HCT116 (cell line): ENCODE results near the gene ATAD2B. TPM values are rescaled to one million over a fixed set of nuclear protein-coding genes. Genes with fewer than 3 reads are reported as not detected.

ENCODE experiments used
- ATAC-seq: fragments of 200-7000 bp; cut with Tn5 transposase; 2 replicates; pipeline ENCODE4 v1.9.1; 2020; ENCODE audit warnings: mild to moderate bottlenecking, moderate library complexity
- BruUV-seq: library from RNA; stranded (reverse); fragments of 400-500 nt; replicated peaks from 2 replicates; lab custom pipeline; 2021; lab: Mats Ljungman, UMichigan
- CTCF ChIA-PET: fragments of 300-600 bp; sonication (Branson Sonifier 250); formaldehyde crosslinking; loops from one replicate; lab custom pipeline; 2021; ENCODE audit warnings: antibody characterized with exemption; lab: Charles Lee
- POLR2A ChIA-PET: fragments of 300-600, 350-600 bp; sonication (Branson Sonifier 250); formaldehyde crosslinking; loops from one replicate; lab custom pipeline; 2021; ENCODE audit warnings: antibody characterized with exemption; lab: Charles Lee
- RAD21 ChIA-PET, 2 experiments: fragments of 300-600 bp; sonication (Branson Sonifier 250); formaldehyde crosslinking; loops; one replicate each; lab custom pipeline; 2023; ENCODE audit warnings: low total read pairs in 2 of 2; ENCODE audit not compliant: uncharacterized antibody in 2 of 2, unreplicated experiment in 2 of 2, low non-redundant PET in 1 of 2; lab: Charles Lee
- DNase-seq: peaks from one replicate; pipeline ENCODE4 v3.0.0-alpha.2; 2010; ENCODE audit warnings: low read depth, low spot score
- H2AFZ ChIP-seq: fragments of 200-600 bp; shearing (Covaris generic), sonication (generic); 2 replicates; pipeline ENCODE4 v1.6.1; 2017; ENCODE audit warnings: low read depth, mixed run types, mixed read lengths, antibody characterized with exemption, low read length; ENCODE audit not compliant: poor library complexity, severe bottlenecking
- H3K27ac ChIP-seq: 2 replicates; pipeline ENCODE4 v1.5.1; 2012; ENCODE audit warnings: low read depth, low read length
- H3K27me3 ChIP-seq: fragments of 200-600 bp; sonication (generic); 2 replicates; pipeline ENCODE4 v1.6.1; 2016; ENCODE audit warnings: mixed run types, low read length, mixed read lengths; ENCODE audit not compliant: insufficient read depth
- H3K36me3 ChIP-seq, 2 experiments: fragments of 200-500 bp in 1 of 2; fragments of 200-600 bp in 1 of 2; sonication (Bioruptor generic) in 1 of 2; sonication (generic) in 1 of 2; 2 replicates each; pipeline versions ENCODE4 v1.5.1 to v1.6.1; 2014 to 2016; ENCODE audit warnings: low read length in 2 of 2, inconsistent platforms in 1 of 2, mixed read lengths in 1 of 2, mixed run types in 1 of 2; ENCODE audit not compliant: insufficient read depth in 2 of 2, control insufficient read depth in 1 of 2
- H3K4me1 ChIP-seq, 2 experiments: fragments of 200-600 bp in 1 of 2; sonication (generic) in 1 of 2; 2 replicates each; pipeline versions ENCODE4 v1.5.1 to v1.6.1; 2012 to 2017; ENCODE audit warnings: low read length in 2 of 2, inconsistent platforms in 1 of 2, mild to moderate bottlenecking in 1 of 2, mixed read lengths in 1 of 2, mixed run types in 1 of 2, moderate library complexity in 1 of 2; ENCODE audit not compliant: insufficient read depth in 2 of 2, control insufficient read depth in 1 of 2
- H3K4me2 ChIP-seq: fragments of 200-600 bp; sonication (generic); 2 replicates; pipeline ENCODE4 v1.6.1; 2017; ENCODE audit warnings: mixed run types, low read length, mixed read lengths
- H3K4me3 ChIP-seq, 2 experiments: fragments of 200-600 bp in 1 of 2; sonication (generic) in 1 of 2; replicated peaks in 1 of 2; 2 replicates each; pipeline ENCODE4 v1.5.1; 2011 to 2016; ENCODE audit warnings: low read length in 2 of 2, control low read depth in 1 of 2, low read depth in 1 of 2, mild to moderate bottlenecking in 1 of 2, mixed read lengths in 1 of 2, mixed run types in 1 of 2
- H3K79me2 ChIP-seq: fragments of 200-600 bp; sonication (generic); 2 replicates; pipeline ENCODE4 v1.6.1; 2017; ENCODE audit warnings: mild to moderate bottlenecking, mixed run types, low read length, moderate library complexity, mixed read lengths; ENCODE audit not compliant: insufficient read depth
- H3K9ac ChIP-seq: fragments of 200-600 bp; sonication (generic); 2 replicates; pipeline ENCODE4 v1.6.1; 2016; ENCODE audit warnings: low read length, mixed read lengths
- H3K9me2 ChIP-seq: fragments of 200-600 bp; sonication (generic), shearing (Covaris generic); 2 replicates; pipeline ENCODE4 v1.6.1; 2017; ENCODE audit warnings: mixed run types, mild to moderate bottlenecking, moderate library complexity; ENCODE audit not compliant: insufficient read depth
- H3K9me3 ChIP-seq, 2 experiments: fragments of 200-500 bp in 1 of 2; fragments of 200-600 bp in 1 of 2; sonication (Bioruptor generic) in 1 of 2; sonication (generic) in 1 of 2; 2 replicates each; pipeline ENCODE4 v1.6.1; 2014 to 2017; ENCODE audit warnings: low read length in 2 of 2, mixed read lengths in 2 of 2, inconsistent platforms in 1 of 2, low read depth in 1 of 2, mild to moderate bottlenecking in 1 of 2, mixed run types in 1 of 2, moderate library complexity in 1 of 2; ENCODE audit not compliant: control insufficient read depth in 1 of 2, insufficient read depth in 1 of 2
- H4K20me1 ChIP-seq: fragments of 200-600 bp; sonication (generic), shearing (Covaris generic); 2 replicates; pipeline ENCODE4 v1.6.1; 2017; ENCODE audit warnings: mixed run types, mild to moderate bottlenecking, moderate library complexity; ENCODE audit not compliant: insufficient read depth
- ATF3 ChIP-seq: IDR thresholded peaks from 2 replicates; pipeline ENCODE4 v1.6.1; 2012
- CEBPB ChIP-seq: IDR thresholded peaks from 2 replicates; pipeline ENCODE4 v1.6.1; 2012; ENCODE audit warnings: low read depth
- CTCF ChIP-seq, 3 experiments: fragments of 200-600 bp in 1 of 3; sonication (generic) in 1 of 3; IDR thresholded peaks in 2 of 3; conservative IDR thresholded peaks in 1 of 3; 2 replicates each; pipeline ENCODE4 v1.5.1; 2012 to 2017; ENCODE audit warnings: low read depth in 2 of 3, low read length in 2 of 3, antibody characterized with exemption in 1 of 3, borderline replicate concordance in 1 of 3, control low read depth in 1 of 3, mild to moderate bottlenecking in 1 of 3, mixed read lengths in 1 of 3, mixed run types in 1 of 3, moderate library complexity in 1 of 3; ENCODE audit not compliant: insufficient read depth in 1 of 3
- EGR1 ChIP-seq: IDR thresholded peaks from 2 replicates; pipeline ENCODE4 v1.6.1; 2012; ENCODE audit warnings: low read depth
- ELF1 ChIP-seq: IDR thresholded peaks from 2 replicates; pipeline ENCODE4 v1.6.1; 2012; ENCODE audit warnings: low read depth, borderline replicate concordance
- EZH2 ChIP-seq: fragments of 200-600 bp; sonication (generic); IDR thresholded peaks from 2 replicates; pipeline ENCODE4 v1.6.1; 2017; ENCODE audit warnings: antibody characterized with exemption, mixed run types
- EZH2phosphoT487 ChIP-seq: fragments of 200-600 bp; IDR thresholded peaks from 2 replicates; pipeline ENCODE4 v1.6.1; 2018; ENCODE audit warnings: antibody characterized with exemption, borderline replicate concordance
- FOSL1 ChIP-seq: IDR thresholded peaks from 2 replicates; pipeline ENCODE4 v1.6.1; 2012; ENCODE audit warnings: low read depth
- MAX ChIP-seq: IDR thresholded peaks from 2 replicates; pipeline ENCODE4 v1.6.1; 2012
- POLR2A ChIP-seq: IDR thresholded peaks from 2 replicates; pipeline ENCODE4 v1.7.0; 2011; ENCODE audit warnings: borderline replicate concordance; ENCODE audit not compliant: insufficient read depth, insufficient read length; ENCODE audit errors: extremely low read depth
- POLR2AphosphoS5 ChIP-seq: IDR thresholded peaks from 2 replicates; pipeline ENCODE4 v1.6.1; 2011; ENCODE audit warnings: mild to moderate bottlenecking, low read depth, low read length, moderate library complexity
- SRF ChIP-seq: IDR thresholded peaks from 2 replicates; pipeline ENCODE4 v1.6.1; 2012; ENCODE audit warnings: low read depth
- TCF7L2 ChIP-seq: IDR thresholded peaks from 2 replicates; pipeline ENCODE4 v1.7.0; 2011; ENCODE audit warnings: borderline replicate concordance, inconsistent platforms; ENCODE audit not compliant: insufficient read depth, insufficient read length; ENCODE audit errors: extremely low read depth
- ZFX ChIP-seq: fragments of 450-650 bp; IDR thresholded peaks from 2 replicates; pipeline ENCODE4 v1.6.1; 2017
- intact Hi-C: fragments of 100-400 bp; cut with micrococcal nuclease; formaldehyde crosslinking; loops from 2 replicates; pipeline ENCODE4 v1.10.0; 2022
- total RNA-seq: library from RNA; stranded (reverse); gene quantifications from one replicate; pipeline ENCODE4 v1.2.1, GENCODE V29; 2021; ENCODE audit not compliant: unreplicated experiment

Gene ATAD2B
- total RNA-seq, 1 experiment from 2014 or later = 9.6 TPM

- no peak for TF ChIP-seq CTCF (IDR thresholded peaks at IDR 0.05 in 2 of 3, conservative IDR thresholded peaks at IDR 0.05 in 1 of 3; ENCODE audit: borderline replicate concordance in 1 of 3, insufficient read depth in 1 of 3, low read depth in 2 of 3, low read length in 2 of 3)
- TF ChIP-seq ATF3 = no peak
- no peak for TF ChIP-seq TCF7L2
- no peak for TF ChIP-seq EZH2phosphoT487
- TF ChIP-seq CEBPB = no peak
These were observed 218.2 kb downstream of the ATAD2B start (continued) for GRCh38 chr2:23708771-23709170.

- H3K4me2 ChIP-seq = no peak overlapping the region
- no peak overlapping the region for H2AFZ ChIP-seq
- H3K9me3 ChIP-seq = no peaks in the 10 kb centered on the region
- no peaks in the 10 kb centered on the region for H3K36me3 ChIP-seq
- no peaks in the 10 kb centered on the region for H3K4me1 ChIP-seq
- no peaks in the 10 kb centered on the region for H3K9me2 ChIP-seq
- H3K27me3 ChIP-seq = no peaks in the 10 kb centered on the region
- H3K4me3 ChIP-seq = no peak overlapping the region
- H4K20me1 ChIP-seq = no peaks in the 10 kb centered on the region
- POLR2A ChIA-PET = no interaction called here
- ATAC-seq = no peak
- H3K9ac ChIP-seq = no peak overlapping the region
- no peak for TF ChIP-seq MAX
- TF ChIP-seq SRF = no peak
- no peak for TF ChIP-seq EGR1
- no peak for TF ChIP-seq POLR2A
- TF ChIP-seq FOSL1 = no peak
- TF ChIP-seq CEBPB = no peak
- no peak for TF ChIP-seq ATF3
- TF ChIP-seq EZH2 = no peak
- no peak for TF ChIP-seq POLR2AphosphoS5
- TF ChIP-seq ZFX = no peak
- no peak for TF ChIP-seq ELF1
- TF ChIP-seq TCF7L2 = no peak
- TF ChIP-seq, all 23 proteins: peak for 0
- Histone ChIP-seq H3K79me2 (no peaks in the 10 kb centered on the region), H3K27ac (no peak overlapping the region)
- intact Hi-C loops = no loop called here
- no peak for DNase-seq
- ChIA-PET RAD21 (no interaction called here), CTCF (no interaction called here)
- no TSS peak for BruUV-seq
These were observed 219.8 kb downstream of the ATAD2B start for GRCh38 chr2:23707096-23707495.
